Inflammatory macrophage treated with lipopolysaccharide for 4 hours (primary cell): ENCODE measurements around the gene VARS1.
"Not testable (repeated sequence)": the region's sequence is repeated elsewhere in the genome, so short reads cannot be mapped to it uniquely, and the experiment has no call there.

Experiments used
- DNase-seq: peaks from one replicate; pipeline ENCODE4 v3.0.0-alpha.2; 2020

Gene VARS1

DNA sequence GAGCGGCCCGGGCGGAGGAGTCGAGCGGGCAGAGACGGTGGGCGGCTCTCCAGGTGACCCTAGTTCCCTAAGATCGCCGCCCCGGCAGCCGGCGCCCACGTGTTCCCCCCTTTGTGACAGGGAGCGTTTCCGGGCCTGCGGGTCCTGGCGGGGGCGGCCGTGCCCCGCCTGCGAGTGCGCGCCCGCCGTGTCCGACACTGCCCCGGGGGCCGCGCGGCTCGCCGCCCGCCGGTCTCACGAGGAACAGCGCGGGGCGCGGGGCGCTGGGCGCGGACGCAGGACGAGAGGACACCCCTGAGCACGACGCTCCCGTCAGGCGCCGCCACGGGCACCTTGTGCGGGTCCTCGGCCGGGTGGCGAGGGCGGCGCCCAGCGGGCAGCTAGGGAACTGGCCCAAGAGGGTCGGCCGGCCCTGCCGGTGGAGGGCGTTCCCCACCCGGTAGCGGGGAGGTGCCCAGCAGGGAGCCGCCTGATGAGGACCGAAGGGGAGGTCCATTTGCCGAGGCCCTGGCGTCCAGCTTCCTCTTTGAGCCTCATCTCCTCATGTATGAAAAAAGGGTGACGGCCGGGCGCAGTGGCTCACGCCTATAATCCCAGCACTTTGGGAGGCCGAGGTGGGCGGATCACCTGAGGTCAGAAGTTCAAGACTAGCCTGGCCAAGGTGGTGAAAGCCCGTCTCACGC lies at the start of gene VARS1:
VARS1 (minus strand) TSS at position 137 of the 683 bp plus-strand sequence. CDS start 535 bp downstream, outside the sequence.
- peak; percentile 98 for DNase-seq

DNA sequence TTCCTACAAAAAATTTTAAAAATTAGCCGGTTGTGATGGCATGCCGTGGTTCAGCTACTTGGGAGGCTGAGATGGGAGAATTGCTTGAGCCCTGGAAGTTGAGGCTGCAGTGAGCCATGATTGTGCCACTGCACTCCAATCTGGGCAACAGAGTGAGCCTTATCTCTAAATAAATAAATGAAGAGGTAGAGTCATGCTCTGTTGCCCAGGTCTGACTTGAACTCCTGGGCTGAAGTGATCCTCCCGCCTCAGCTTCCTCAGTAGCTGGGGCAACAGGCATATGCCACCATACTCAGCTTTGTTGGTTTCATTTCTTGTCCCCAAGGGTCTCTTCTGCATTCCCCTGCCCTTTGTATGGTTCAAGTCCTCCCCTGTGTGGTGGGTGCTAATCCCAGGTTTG lies 49.0 kb upstream of the VARS1 start:
- no peak for DNase-seq

DNA sequence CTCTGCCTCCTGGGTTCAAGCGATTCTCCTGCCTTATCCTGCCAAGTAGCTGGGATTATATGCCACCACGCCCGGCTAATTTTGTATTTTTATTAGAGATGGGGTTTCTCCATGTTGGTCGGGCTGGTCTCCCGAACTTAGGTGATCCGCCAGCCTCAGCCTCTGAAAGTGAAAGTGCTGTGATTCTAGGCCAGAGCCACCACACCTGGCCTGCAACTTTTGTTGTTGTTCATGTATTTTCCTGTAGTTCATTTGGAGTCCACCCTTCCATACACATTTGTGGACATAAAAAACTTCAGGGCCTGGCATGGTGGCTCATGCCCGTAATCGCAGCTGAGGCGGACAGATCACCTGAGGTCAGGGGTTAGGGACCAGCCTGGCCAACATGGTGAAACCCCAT lies 46.5 kb upstream of the VARS1 start:
- DNase-seq, result no peak

DNA sequence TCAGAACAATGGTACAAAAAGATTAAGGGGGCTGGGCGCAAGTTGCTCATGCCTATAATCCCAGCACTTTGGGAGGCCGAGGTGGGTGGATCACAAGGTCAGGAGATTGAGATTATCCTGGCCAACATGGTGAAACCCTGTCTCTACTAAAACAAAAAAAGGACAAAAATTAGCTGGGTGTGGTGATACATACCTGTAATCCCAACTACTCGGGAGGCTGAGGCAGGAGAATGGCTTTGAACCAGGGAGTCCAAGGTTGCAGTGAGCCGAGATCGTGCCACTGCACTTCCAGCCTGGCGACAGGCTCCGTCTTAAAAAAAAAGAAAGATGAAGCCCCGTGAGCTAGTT lies 44.2 kb upstream of the VARS1 start:
- DNase-seq, result not testable (repeated sequence)

DNA sequence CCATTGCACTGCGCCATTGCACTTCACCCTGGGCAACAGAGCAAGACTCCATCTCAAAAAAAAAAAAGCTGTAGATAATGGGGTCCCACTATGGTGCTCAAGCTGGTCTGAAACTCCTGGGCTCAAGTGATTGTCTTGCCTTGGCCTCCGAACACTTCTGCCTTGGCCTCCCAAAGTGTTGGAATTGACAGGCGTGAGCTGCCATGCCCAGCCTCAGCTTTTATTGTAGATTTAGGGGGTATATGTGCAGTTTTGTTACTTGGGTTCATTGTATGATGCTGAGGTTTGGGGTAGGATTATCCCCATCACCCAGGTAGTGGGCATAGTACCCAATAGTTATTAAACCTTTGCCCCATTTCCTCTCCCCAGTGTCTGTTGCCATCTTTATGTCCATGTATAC lies 43.4 kb upstream of the VARS1 start:
- no peak for DNase-seq

DNA sequence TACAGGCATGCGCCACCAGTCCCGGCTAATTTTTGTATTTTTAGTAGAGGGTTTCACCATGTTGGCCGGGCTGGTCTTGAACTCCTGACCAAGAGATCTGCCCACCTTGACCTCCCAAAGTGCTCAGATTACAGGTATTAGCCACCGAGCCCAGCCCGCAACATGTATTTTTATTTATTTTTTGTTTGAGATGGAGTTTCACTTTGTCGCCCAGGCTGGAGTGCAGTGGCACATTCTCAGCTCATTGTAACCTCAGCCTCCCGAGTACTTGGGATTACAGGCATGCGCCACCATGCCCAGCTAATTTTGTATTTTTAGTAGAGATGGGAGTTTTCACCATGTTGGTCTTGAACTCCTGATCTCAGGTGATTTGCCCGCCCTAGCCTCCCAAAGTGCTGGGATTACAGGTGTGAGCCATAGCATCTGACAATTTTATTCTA lies 42.6 kb upstream of the VARS1 start:
- not testable (repeated sequence) for DNase-seq

DNA sequence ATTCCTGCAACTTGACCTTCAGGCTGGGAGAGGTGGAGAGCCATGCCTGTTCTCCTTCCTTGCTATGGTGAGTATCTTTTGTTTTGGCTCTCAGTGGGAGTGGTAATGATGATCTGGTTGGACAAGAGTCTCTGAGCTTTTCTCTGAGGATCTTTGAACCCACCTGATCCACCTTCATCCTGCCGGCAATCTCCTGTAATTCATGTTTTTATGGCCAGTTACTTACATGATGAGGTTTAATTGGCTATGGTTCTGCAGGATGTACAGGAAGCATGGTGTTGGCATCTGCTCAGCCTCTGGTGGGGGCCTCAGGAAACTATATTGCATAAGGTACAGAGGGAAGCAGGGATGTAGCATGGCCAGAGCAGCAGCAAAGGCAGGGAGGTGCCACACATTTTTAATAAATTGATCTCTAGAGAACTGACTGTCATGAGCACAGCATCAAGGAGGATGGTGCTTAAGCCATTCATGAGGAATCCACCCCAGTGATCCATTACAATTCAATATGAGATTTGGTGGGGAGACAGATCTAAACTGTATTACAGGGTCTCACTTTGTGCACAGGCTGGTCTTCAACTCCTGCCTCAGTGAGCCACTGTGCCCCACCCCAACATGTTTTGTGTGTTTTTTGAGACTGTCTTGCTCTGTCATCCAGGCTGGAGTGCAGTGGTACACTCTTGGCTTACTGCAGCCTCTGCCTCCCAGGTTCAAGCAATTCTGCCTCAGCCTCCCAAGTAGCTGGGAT lies 42.0 kb upstream of the VARS1 start:
- no peak for DNase-seq

DNA sequence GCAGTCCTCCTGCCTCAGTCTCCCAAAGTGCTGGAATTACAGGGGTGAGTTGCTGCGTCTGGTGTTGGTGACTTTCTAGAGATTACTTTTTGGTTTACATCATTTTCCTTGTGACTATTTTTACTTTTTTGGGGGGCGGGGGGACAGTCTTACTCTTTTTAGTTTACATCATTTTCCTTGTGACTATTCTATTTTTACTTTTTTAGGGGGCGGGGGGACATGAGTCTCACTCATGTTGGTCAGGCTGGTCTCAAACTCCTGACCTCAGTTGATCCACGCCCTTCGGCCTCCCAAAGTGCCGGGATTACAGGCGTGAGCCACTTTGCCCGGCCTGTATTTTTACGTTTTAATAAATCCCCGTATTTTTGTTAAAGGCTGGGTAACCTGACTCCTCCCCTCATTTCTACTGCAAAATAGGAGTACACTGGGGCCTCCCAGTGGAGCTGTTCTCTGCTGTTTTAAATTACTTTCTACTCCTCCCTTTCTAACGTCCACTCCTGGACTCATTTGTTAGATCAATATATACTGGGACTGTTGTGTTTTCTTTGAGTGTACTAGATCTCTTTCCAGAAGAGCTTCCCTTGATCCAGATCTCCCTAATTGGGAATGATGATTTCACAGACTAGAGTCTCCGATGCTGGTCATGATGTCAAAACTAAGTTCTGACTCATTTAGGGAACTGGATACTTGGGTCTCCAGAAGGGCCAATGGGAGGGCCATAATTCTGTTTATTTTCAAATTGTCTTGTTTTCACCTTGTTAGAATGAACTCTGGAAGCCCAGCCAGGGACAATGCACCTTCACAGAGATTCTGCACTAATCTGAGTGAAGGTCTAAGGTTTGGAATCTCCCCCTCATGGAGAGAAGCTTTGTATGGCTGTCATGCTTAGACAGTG lies 41.2 kb upstream of the VARS1 start:
- DNase-seq, result peak; percentile 75

DNA sequence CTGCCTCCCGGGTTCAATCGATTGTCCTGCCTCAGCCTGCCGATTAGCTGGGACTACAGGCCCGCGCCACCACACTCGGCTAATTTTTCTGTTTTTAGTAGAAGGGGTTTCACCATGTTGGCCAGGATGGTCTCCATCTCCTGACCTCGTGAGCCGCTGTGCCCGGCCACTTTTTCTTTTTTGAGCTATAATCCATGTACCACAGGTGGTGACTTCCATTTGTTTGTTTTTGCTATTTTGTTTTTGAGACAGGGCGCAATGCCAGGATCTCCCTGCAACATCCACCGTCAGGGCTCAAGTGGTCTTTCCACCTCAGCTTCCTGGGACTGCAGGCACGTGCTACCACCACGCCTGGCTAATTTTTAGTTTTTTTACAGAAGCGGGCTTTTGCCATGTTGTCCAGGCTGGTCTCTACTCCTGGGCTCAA lies 40.5 kb upstream of the VARS1 start:
- DNase-seq, result no peak

DNA sequence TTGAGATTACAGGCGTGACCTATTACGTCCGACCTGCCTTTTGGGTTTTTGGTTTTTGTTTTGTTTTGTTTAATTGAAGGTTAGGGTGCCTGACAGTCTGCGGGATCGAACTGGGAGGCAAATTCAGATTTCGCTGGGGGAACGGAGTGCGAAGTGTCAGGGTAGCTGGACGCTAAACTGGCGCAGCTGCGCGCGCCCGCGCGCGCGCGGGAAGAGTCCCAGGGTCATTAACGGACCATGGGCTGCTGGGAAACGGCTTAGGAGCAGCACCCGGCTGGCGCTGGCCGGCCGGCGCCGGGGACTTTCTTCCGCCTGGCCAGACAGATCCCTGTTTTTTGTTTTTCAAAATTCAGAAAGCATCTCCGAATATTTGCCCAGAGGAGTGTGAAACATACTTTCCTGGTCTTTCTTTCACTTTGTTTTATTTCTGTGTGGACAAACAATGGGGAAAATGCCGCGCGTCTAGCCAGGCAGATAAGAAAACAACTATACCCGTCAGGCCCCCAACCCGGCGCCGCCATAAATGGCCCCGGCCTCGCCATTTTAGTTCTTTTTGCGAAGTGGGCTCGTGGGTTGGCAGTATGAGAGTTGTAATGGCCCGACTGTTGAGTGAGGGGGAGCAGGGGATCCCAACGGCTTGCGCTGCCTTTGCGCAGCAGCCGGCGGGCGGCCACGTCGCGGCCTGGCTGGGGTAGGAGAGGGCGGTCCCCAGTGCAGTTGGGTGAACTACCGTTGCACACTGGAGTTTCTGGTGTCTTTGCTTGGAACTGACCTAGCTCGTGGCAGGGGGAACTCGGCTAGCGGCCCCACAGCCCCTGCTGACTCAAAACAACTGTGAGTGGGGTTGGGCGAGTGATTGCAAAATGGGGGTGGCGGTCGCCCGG lies 39.1 kb upstream of the VARS1 start:
- peak; percentile 86 for DNase-seq

DNA sequence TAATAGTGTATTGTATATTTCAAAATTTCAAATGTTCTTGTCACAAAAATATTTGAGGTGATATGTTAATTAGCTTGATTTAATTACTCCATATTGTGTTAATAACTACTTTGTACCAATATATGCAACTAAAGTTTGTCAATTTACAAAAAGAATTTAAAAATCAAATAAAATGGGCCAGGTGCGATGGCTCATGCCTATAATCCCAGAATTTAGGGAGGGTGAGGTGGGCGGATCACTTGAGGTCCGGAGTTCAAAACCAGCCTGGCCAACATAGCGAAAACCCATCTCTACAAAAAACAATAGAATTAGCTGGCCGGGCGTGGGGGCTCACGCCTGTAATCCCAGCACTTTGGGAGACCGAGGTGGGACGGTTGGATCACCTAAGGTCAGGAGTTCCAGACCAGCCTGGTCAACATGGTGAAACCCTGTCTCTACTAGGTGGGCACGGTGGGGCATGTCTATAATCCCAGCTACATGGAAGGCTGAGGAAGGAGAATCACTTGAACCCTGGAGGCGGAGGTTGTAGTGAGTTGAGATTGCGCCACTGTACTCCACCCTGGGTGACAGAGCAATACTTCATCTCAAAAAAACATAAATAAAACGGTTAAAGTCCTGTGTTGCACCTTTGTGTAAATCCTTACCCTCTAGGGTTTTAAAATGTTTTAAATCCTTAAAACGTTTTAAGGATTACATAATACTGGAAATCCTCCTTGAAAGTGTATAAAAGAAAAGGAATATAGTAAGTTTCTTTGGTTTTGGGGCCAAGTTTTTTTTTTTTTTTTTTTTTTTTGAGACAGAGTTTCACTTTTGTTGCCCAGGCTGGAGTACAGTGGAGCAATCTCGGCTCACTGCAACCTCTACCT lies 36.0 kb upstream of the VARS1 start:
- DNase-seq, result peak; percentile 80

DNA sequence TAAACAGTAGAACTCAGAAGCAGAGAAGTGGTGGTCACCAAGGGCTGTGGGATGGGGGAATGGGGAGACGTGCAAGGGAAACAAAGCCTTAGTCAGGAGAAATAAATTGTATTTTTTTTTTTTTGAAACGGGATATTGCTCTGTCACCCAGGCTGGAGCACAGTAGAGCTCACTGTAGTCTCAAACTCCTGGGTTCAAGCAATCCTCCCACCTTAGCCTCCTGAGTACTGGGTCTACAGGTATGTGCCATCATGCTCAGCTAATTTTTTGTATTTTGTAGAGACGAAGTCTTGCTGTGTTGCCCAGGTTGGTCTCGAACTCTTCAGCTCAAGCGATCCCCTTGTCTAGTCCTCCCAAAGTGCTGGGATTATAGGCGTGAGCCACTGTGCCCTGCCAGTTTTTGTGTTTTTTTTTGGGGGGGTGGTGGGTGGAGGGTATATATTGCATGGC lies 35.4 kb upstream of the VARS1 start:
- no peak for DNase-seq

DNA sequence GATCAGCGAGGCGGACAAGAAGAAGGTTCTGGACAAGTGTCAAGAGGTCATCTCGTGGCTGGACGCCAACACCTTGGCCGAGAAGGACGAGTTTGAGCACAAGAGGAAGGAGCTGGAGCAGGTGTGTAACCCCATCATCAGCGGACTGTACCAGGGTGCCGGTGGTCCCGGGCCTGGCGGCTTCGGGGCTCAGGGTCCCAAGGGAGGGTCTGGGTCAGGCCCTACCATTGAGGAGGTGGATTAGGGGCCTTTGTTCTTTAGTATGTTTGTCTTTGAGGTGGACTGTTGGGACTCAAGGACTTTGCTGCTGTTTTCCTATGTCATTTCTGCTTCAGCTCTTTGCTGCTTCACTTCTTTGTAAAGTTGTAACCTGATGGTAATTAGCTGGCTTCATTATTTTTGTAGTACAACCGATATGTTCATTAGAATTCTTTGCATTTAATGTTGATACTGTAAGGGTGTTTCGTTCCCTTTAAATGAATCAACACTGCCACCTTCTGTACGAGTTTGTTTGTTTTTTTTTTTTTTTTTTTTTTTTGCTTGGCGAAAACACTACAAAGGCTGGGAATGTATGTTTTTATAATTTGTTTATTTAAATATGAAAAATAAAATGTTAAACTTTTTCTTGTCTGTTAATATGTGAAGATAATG lies 34.2 kb upstream of the VARS1 start:
- peak; percentile 60 for DNase-seq

DNA sequence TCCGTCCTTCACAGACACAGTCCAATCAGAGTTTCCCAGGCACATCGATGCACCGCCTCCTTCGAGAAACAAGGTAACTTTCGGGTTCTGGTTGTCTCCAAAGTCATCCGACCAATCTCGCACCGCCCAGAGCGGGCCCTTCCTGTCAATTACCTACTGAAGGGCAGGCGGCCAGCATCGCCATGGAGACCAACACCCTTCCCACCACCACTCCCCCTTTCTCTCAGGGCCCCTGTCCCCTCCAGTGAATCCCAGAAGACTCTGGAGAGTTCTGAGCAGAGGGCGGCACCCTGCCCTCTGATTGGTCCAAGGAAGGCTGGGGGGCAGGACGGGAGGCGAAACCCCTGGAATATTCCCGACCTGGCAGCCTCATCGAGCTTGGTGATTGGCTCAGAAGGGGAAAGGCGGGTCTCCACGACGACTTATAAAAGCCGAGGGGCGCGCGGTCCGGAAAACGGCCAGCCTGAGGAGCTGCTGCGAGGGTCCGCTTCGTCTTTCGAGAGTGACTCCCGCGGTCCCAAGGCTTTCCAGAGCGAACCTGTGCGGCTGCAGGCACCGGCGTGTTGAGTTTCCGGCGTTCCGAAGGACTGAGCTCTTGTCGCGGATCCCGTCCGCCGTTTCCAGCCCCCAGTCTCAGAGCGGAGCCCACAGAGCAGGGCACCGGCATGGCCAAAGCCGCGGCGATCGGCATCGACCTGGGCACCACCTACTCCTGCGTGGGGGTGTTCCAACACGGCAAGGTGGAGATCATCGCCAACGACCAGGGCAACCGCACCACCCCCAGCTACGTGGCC lies 31.9 kb upstream of the VARS1 start, which contains the start of gene HSPA1B:
HSPA1B (plus strand) TSS at position 453 of the 794 bp plus-strand sequence; CDS start at position 666, 213 bp downstream.
- peak; percentile 99 for DNase-seq

DNA sequence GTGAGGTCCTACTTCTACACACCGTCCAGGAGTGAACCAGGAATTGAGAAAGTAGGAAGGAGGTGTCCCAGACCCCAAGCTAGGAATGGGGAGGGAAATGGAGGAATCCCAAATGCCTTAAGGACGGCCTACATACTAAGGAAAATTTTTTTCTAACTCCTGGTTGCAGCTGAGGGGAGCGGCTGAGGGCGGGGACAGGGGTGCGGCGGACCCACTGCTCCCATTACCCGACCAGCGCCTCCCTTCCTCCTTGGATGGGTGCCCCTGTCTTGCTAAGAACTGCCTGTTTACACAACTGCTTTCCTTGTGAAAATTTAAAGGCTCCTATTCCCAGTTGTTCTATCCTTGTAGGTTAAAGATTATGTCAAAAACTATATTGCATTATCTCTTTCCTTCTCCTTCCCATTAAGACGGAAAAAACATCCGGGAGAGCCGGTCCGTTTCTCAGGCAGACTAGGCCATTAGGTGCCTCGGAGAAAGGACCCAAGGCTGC lies 31.3 kb upstream of the VARS1 start:
- DNase-seq, result no peak

DNA sequence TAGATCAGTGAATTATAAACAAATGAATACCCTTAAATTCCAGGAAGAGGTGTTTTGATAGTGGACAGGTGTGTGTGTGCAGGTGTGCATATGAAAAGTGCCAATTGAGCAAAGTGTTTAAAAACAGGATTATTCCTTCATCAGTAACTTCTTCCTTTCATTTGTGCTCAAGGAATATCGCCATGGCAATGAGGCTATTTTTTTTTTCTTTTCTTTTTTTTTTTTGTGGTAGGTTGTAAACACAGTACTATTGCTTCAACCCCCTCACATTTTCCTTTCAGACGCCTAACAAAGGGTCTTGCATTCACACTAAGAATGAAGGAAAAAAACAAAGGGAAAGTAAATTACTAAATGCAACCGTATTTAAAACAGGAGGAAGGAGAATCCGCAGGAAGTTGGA lies 30.0 kb upstream of the VARS1 start:
- no peak for DNase-seq

DNA sequence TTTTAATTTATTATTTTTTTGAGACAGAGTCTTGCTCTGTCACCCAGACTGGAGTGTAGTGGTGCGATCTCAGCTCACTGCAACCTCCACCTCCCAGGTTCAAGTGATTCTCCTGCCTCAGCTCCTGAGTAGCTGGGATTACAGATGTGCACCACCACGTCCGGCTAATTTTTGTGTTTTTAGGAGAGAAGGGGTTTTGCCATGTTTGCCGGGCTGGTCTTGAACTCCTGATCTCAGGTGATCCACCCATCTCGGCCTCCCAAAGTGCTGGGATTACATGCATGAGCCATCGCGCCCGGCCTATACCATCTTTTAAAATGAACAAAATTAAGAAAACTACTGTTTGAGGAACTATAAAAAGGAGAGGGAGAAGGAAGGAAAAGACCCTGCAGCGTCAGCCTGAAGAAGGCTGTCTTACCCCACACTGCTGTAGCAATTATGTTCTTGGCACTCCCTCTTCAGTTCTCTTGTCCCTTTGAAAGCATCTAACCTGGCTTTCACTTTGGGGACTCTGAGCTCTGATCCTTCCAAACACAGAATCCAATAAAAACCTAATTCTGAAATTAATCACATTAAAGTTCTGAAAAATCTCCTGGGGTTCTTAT lies 28.1 kb upstream of the VARS1 start:
- peak; percentile 49 for DNase-seq

DNA sequence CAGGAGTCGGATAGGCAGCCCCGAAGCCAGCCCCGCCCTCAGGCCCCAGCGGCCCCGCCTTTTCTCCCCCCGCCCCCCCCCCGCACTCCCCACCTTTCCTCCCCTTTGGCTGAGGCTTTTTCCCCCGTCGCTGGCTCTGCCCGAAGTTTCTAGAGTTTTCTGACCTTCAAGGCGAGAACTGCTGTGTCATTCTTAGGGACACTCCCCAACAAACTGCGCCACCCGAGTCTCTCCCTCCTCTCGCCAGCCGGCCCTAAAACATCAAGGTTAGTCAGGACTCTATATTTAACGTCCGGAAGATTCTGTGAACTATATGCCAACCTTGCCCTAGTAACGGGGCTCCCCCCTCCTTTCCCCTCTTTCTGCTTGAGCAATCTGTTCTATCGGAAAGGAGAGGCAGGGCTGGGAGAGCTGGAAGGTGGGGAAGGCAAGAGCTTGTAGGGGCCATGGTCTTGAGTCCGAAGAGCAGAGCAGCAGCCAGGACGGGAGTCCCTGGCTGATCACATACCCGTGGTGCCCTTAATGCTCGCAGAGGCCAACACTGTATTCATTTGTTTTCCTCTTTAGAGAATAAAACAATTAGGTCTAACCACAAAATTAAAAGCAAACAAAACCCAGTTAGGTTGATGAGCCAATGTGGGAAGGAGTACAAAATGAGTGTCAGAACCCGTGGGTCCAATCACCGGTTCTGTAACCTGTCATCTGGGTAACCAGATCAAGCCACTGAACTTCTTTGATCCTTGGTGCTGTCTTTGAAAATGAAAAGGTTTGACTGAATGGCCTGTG lies 26.7 kb upstream of the VARS1 start:
- DNase-seq, result peak; percentile 94
